ENCODE data around the gene ACTRT2. TPM values are rescaled to one million over a fixed set of nuclear protein-coding genes. Genes with fewer than 3 reads are reported as not detected.

The ACTRT2 gene
- total and polyA plus RNA-seq, 2 of the 8 experiments (the other 6 are each of a cell fraction or from before 2014, with no cell fraction given): not detected

DNA sequence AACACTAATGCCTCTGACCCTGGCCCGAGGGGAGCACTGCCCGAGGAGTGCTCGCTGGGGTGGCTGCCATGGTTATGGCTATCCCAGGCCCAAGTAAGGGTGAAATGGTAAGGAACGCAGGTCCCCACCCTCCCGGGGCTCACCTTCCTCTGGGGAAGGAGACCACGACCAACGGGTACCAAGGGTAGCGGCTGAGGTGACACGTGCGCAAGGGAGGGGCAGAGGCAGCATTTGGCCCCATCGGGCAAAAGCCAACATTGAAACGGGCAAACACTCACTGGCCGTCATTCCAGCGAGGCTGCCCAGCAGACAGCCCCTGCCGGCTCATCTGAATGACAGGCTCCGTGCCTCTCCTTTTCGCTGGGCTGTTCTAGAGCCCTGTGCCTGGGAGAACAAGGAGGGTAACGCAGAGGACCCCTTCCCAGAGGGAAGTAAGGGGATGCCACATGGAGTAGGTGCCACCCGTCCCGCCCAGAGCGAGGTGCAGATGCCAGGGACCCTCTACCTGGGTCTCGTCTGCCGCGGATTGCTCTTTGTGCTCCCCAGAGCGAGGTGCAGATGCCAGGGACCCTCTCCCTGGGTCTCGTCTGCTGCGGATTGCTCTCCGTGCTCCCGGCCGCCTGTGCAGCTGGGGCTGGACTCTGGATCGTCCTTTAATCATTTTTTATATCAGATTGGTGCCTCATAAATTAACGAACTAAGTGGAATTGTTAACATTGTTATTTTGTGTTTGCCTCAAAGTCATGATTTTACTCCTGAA lies 16.2 kb downstream of the ACTRT2 start (continued):
- TF ChIP-seq, protein P1, sequence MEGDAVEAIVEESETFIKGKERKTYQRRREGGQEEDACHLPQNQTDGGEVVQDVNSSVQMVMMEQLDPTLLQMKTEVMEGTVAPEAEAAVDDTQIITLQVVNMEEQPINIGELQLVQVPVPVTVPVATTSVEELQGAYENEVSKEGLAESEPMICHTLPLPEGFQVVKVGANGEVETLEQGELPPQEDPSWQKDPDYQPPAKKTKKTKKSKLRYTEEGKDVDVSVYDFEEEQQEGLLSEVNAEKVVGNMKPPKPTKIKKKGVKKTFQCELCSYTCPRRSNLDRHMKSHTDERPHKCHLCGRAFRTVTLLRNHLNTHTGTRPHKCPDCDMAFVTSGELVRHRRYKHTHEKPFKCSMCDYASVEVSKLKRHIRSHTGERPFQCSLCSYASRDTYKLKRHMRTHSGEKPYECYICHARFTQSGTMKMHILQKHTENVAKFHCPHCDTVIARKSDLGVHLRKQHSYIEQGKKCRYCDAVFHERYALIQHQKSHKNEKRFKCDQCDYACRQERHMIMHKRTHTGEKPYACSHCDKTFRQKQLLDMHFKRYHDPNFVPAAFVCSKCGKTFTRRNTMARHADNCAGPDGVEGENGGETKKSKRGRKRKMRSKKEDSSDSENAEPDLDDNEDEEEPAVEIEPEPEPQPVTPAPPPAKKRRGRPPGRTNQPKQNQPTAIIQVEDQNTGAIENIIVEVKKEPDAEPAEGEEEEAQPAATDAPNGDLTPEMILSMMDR (IDR thresholded peaks at IDR 0.05; ENCODE audit: control extremely low read depth in 1 of 3, insufficient read depth in 1 of 3, low read depth in 1 of 3, low read length in 3 of 3): no peak

Measured in H1 (cell line).